OCI-LY7 (cell line): ENCODE results near the gene RNF8.

Experiments
- EZH2phosphoT487 ChIP-seq: fragments of 200-600 bp; sonication (generic); IDR thresholded peaks from 2 replicates; pipeline ENCODE4 v1.6.1; 2018; ENCODE audit warnings: low read depth, borderline replicate concordance, mild to moderate bottlenecking, mixed run types, antibody characterized with exemption, low read length, moderate library complexity, mixed read lengths
- TF ChIP-seq, protein P1 (sequence below): fragments of 200-600 bp; sonication (generic); conservative IDR thresholded peaks from 2 replicates; pipeline ENCODE4 v1.5.1; 2014; ENCODE audit warnings: mild to moderate bottlenecking, antibody characterized with exemption, low read length, moderate library complexity, mixed read lengths

DNA sequence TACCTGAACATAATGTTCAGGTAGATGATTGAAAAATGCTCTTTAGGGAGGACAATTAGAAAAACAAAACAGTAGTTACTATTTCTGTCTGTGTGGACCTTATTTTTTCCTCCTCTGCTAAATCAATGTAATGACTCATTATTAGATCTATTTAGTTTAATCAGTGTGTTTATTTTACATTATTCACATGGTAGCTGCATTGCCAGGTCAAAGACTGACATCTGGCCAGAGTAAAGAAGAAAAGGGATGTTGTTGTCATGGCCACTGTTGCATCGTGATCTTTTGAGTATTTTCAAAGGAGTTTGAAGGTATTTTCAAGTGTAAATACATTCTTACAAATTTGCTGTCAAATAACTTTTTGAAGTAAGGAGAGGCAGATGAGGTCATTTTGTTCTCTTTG is 85.1 kb downstream of the RNF8 start:
- TF ChIP-seq, protein P1, sequence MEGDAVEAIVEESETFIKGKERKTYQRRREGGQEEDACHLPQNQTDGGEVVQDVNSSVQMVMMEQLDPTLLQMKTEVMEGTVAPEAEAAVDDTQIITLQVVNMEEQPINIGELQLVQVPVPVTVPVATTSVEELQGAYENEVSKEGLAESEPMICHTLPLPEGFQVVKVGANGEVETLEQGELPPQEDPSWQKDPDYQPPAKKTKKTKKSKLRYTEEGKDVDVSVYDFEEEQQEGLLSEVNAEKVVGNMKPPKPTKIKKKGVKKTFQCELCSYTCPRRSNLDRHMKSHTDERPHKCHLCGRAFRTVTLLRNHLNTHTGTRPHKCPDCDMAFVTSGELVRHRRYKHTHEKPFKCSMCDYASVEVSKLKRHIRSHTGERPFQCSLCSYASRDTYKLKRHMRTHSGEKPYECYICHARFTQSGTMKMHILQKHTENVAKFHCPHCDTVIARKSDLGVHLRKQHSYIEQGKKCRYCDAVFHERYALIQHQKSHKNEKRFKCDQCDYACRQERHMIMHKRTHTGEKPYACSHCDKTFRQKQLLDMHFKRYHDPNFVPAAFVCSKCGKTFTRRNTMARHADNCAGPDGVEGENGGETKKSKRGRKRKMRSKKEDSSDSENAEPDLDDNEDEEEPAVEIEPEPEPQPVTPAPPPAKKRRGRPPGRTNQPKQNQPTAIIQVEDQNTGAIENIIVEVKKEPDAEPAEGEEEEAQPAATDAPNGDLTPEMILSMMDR, result no peak
- no peak for TF ChIP-seq EZH2phosphoT487
